Right forelimb (tissue), 1 donor: Measurements from ENCODE around the gene ATP9B.
"Not testable (repeated sequence)": the region's sequence is repeated elsewhere in the genome, so short reads cannot be mapped to it uniquely, and the experiment has no call there.

Experiments used
- DNase-seq: peaks from one replicate; pipeline ENCODE4 v3.0.0-alpha.2; 2018

ATP9B gene

GRCh38 chr18:79250301-79250981 lies 181.2 kb downstream of the ATP9B start:
- DNase-seq, result no peak

- no peak for DNase-seq
Measured at GRCh38 chr18:79251021-79251420, 181.8 kb downstream of the ATP9B start.

- no peak for DNase-seq
Measured at GRCh38 chr18:79252904-79253633, 183.9 kb downstream of the ATP9B start.

GRCh38 chr18:79257480-79257879 lies 188.3 kb downstream of the ATP9B start:
- no peak for DNase-seq

- no peak for DNase-seq
Measured at GRCh38 chr18:79258447-79258846, 189.3 kb downstream of the ATP9B start.

GRCh38 chr18:79259218-79259617 lies 190.0 kb downstream of the ATP9B start:
- DNase-seq, result no peak

GRCh38 chr18:79260023-79260422 lies 190.8 kb downstream of the ATP9B start:
- DNase-seq, result no peak

- no peak for DNase-seq
Measured at GRCh38 chr18:79260510-79260909, 191.3 kb downstream of the ATP9B start.

GRCh38 chr18:79265068-79265467 lies 195.9 kb downstream of the ATP9B start:
- not testable (repeated sequence) for DNase-seq

- not testable (repeated sequence) for DNase-seq
Measured at GRCh38 chr18:79271812-79272211, 202.6 kb downstream of the ATP9B start.

GRCh38 chr18:79272916-79273315 lies 203.7 kb downstream of the ATP9B start:
- no peak for DNase-seq

GRCh38 chr18:79274823-79275222 lies 205.6 kb downstream of the ATP9B start:
- DNase-seq, result no peak

- DNase-seq, result no peak
Measured at GRCh38 chr18:79275461-79275860, 206.3 kb downstream of the ATP9B start.

GRCh38 chr18:79275992-79276391 lies 206.8 kb downstream of the ATP9B start:
- no peak for DNase-seq

GRCh38 chr18:79278896-79279295 lies 209.7 kb downstream of the ATP9B start:
- DNase-seq, result no peak

GRCh38 chr18:79283131-79283810 lies 214.1 kb downstream of the ATP9B start:
- DNase-seq, result no peak

- DNase-seq, result no peak
Measured at GRCh38 chr18:79283929-79284328, 214.7 kb downstream of the ATP9B start.

GRCh38 chr18:79285191-79285590 lies 216.0 kb downstream of the ATP9B start:
- DNase-seq, result not testable (repeated sequence)

GRCh38 chr18:79290409-79290808 lies 221.2 kb downstream of the ATP9B start:
- DNase-seq, result not testable (repeated sequence)

- no peak for DNase-seq
Measured at GRCh38 chr18:79290876-79291275, 221.7 kb downstream of the ATP9B start.

- DNase-seq, result no peak
Measured at GRCh38 chr18:79294235-79294634, 225.0 kb downstream of the ATP9B start.

GRCh38 chr18:79299272-79299671 lies 230.1 kb downstream of the ATP9B start:
- DNase-seq, result no peak

GRCh38 chr18:79299711-79300110 lies 230.5 kb downstream of the ATP9B start:
- DNase-seq, result no peak

- DNase-seq, result no peak
Measured at GRCh38 chr18:79300413-79300812, 231.2 kb downstream of the ATP9B start.
